NCI-H2196 treated with DMSO at 0.1 percent for 48 hours (cell line): Measurements from ENCODE around the gene SETD1B.

Experiments
- DNase-seq: peaks from one replicate; lab custom pipeline; 2025; ENCODE audit not compliant: unreplicated experiment; lab: John Stamatoyannopoulos, UW

The SETD1B gene

DNA sequence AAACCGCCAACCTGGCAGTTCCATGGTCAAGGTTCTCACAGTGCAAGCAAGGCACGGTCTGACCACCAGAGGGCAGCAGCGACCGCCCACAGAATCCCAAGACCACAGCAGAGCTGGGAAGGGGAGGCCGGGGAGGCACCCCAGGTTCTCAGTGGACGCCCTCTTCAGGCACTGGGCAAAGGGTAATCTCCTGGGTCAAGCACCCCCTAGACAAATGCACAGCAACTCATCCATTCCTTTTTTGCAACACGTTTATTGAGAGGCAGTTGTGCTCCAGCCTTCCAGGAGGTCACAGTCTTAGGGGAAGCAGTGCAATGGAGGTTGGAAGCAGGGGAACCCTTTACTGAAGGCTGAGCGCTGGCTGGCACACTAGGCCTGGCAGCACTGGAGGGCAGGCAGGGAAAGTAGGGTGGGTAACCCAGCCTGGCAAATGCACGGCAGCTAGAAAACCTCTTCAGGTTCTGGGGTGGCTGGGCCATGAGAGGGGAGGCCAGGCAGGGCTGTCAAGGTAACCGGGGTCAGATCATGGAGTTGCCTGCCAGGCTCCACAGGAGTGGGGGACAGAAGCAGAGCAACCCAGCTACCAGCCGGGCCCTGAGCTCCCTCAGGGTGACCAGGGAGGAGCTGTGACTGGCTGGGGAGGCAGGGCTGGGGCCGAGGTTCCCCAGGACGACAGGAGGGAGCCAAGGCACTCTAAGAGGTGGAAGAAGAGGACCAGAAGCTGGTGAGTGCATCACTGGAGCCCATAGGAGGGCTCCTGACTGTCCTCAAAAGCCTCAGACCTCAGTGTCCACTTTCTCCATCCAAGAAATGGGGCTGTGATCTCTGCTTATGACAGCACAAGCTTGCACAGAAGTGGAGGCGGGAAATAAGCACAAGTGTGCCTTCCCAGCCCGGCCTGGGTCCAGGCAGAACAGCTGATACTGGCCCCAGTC is 8.5 kb upstream of the SETD1B start:
- peak; percentile 52 for DNase-seq

DNA sequence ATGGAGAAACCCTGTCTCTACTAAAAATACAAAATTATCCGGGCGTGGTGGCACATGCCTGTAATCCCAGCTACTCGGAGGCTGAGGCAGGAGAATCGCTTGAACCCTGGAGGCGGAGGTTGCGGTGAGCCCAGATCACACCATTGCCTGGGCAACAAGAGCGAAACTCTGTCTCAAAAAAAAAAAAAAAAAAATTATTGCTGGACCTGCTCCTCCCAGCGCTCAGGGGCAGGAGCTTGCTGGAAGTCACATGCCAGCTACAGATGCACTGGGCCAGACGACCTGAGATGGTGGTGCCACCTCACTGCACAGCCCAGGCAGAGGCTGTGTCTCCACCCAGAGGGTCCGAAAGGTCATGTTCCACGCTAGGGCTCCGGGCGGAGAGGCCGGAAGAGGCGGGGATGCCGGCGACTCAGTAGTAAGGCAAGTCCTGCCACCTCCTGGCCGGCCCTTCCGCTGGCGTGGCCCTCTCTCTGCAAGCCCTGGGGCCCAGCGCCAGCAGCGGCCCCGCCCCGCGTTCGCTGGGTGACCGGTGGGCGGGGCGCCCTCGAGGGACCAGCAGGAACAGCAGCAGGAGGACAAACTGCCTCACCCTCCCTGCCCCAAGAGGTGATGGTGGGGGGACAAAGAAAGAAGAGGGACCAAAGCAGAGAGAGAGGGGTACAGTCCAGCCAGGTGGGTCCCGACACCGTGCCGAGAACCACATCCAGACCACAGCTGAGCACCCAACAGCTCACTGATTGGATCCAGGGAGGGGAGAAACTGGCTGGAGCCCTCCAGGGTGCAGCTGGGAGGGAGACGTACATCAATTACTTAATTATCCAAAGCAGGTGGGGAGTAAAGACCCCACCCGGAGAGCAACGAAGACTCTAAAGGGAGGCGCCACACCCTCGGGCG is 6.7 kb upstream of the SETD1B start:
- peak; percentile 96 for DNase-seq

DNA sequence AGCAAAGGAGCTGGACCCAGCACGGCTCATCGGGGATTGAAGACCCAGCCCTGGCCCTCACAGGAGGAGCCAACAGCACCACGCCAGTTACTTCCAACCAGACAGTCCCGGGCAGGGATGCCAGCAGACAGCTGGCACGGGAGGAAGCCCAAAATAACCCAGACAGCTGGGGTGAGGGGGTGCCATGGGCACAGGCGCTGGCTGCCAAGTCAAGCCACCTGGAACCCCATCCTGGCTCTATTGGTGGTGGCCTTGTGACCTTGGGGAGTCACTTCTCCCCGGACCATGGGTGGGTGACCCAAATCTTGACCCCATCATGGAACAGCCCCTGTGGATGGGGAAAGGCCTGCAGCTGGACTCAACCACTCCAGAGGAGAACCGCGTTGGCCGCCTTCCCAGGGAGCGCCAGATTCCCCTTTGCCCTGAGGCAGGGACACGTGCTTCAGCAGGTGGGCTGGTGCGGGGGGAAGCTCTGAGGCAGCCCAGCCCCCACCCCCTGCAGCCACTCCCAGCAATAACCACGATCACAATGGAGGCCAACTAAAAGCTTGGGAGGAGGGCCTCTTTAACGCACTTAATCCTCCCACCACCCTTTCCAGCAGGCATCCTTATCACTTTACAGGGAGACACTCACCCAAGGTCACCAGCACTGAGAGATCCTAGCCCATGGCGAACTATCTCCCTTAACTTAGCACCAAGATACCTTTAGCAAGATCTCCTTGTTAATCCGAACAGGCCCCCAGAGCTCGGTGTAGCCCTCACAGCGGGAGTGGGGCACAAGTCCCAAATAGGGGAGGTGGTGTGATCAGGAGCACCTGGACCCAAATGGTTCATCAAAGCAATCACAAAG is 5.6 kb upstream of the SETD1B start:
- DNase-seq = peak; percentile 90

DNA sequence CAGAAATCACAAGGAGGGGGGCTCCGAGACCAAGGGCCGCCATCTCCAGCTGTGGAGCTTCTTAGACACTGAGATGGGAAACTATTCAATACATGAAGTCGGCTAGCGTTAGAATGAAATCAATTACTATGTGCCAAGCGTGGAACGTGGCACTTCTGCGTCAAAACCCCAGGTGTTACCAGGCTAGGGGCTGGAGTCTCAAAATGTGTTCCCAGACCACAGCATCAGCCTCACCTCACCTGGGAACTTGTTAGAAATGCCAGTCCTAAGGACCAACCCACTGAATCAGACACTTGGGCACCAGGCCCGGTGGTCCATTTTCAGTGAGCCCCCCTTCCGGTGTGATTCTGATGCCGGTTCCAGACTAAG is 5.0 kb upstream of the SETD1B start:
- no peak for DNase-seq

DNA sequence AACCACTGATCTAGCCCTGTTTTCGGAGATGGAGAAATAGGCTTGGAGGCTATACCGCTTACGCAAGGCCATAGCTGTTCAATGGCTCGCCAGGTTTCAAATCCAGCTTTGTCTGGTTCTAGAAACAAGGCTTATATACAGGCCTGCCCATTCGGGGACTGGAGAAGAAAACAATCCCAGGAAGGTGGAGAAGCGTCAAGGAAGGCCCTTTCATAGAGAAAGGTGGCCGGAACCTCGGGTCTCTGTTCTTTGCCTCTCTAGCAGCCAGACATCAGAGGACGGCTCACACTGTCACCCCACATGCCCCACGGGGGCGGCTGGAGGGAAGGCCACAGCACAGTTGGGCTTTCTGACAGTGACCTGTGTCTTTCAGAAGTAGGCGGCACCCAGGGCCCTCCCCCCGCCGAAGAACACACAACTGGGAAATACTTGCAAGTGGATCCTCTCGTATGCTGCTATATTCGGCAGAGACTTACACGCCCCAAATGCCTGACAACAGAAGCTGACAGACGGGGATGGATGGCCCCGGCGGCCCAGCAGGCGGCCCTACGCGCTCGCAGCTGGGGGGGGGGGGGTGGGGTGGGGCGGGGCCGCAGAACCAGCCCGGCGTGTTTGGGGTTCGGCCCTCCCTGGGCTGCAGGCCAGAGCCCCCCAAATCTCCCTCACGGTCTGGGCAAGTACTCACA is 4.5 kb upstream of the SETD1B start:
- peak; percentile 71 for DNase-seq

DNA sequence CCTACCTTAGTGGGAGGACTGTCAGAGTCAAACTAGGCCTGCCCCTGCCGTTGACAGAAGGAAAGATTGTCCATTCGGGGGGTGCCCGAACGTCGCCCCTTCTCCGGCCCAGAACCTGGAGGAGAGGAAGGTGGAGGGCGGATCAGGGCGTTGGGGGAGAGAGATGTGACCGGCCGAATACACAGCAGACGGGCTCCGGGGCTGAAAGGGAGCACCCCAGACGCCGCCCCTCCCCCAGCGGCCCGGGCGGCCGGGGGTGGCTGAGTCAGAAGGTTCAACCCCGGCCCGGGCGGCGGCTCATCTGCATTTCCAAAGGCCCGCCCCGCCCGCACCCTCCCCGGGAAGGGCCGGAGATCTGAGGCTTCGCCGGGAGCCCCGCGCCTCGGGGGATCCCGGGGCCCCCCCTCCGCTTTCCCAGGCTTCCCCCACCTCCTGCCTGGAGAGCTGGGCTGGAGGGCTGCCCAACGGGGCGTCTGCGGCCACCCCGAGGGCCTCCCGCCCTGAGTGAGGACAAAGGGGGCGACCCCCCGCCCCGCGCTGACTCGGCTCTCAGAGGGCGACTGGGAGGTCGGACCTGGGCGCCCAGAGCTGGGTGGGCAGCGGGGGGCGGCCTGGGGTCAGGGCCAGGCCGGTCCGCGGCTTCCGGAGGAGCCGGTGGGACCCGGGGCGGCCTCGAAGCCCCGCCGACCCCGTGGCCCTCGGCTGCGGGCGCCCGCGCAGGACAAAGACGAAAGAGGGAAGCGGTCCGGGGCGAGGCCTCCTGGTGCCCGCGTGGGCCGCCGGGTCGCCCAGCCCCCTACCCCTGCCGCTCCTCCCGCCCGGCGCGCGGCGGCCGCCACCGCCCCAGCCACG is 3.7 kb upstream of the SETD1B start:
- DNase-seq = peak; percentile 65

DNA sequence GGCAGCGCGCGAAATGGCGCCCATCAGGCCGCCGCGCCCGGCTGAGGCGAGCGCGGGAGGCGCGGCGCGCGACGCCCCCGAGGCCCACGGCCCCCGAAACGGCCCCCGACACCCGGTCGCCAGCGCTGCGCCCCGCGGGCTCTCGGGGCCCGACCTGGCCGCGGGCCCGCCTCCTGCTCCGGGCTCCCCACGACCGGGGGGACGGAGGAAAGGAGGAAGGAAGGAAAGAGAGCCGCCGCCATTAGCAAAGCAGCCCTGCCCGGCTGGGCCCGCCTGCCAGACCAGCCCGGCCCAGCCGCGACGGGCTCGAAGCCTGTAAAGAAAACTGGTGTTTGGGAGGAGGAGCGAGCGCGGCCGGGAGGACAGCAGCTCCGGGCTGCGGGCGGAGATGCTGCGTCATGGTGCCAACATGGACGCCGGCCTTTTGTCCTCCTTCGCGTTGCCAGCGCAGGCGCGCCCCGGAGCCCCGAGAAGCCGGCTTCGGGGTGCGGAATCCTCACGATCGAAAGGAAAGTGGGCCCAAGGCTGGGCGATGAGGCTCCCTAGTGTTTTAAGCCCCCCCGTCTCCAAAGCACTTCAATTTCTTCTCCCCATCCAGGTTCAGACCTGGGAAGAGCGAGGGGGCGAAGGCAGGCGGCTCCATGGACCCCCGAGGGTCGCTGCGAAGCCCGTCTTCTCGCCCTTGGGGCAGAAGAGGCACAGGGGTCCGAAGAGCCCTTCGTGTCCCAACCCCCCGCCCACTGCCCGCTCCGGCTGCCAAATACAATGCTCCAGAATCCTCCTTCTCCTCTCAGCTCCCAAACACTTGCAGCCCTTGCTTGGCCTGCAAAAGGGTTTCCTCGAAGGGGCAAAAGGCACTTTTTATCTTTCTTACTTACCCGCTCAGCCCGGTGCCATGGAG is 2.9 kb upstream of the SETD1B start:
- DNase-seq = no peak

DNA sequence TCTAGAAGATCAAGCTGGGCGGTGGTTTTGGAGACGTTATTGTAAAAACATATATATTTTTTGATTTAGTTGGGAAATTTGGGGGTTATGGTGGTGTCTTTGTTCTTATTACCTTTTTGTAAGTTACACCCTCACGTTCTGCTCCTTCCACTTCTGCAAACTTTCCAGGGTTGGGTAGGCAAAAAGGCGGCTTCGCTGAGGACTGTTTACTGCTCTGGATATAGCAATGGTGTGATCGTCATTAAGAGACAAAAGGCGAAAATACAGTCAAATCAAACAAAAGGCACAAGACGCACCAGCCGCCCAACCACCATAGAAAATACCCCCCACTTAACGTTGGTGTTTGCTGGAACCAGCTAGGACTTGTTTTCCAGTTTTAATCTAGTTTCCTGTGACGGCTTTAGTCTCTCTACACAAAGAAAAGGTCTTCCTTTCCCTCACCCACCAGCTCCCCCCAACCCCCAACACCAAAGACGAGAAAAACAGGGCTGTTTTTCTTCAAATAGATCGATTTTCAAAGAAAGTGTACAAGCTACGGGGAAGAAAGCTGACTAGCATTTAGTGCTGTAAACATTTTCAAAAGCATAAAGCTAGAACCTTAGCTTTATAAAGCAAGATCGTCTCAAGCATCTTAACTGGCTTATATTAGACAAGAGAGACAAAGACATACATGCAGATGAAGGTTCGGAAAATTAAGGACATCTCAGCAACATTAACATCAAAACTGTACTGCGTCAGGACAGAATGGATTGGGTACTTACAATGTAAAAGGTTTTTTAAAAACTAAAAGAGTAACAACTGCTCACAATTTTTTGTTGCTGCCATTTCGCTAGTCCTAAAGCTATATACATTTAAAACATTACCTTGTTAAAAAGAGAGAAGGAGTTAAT is 2.0 kb upstream of the SETD1B start:
- peak; percentile 12 for DNase-seq

DNA sequence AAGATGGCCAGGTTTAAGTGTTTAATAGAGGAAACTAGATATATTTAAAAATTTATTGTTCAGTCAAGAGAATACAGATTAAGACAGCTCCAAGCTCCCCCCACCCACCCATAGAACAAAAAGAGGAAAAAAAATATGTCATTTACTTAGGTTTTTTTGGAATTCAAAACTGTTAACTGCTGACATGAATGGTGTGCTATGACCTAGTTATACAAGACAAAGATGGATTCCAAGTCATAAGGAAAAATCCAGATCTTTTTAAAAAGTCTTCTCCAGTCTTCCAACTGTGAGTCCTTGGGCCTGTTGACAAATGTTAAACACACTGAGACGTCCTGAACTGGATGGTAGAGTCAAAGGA is 1.3 kb upstream of the SETD1B start:
- DNase-seq = no peak

DNA sequence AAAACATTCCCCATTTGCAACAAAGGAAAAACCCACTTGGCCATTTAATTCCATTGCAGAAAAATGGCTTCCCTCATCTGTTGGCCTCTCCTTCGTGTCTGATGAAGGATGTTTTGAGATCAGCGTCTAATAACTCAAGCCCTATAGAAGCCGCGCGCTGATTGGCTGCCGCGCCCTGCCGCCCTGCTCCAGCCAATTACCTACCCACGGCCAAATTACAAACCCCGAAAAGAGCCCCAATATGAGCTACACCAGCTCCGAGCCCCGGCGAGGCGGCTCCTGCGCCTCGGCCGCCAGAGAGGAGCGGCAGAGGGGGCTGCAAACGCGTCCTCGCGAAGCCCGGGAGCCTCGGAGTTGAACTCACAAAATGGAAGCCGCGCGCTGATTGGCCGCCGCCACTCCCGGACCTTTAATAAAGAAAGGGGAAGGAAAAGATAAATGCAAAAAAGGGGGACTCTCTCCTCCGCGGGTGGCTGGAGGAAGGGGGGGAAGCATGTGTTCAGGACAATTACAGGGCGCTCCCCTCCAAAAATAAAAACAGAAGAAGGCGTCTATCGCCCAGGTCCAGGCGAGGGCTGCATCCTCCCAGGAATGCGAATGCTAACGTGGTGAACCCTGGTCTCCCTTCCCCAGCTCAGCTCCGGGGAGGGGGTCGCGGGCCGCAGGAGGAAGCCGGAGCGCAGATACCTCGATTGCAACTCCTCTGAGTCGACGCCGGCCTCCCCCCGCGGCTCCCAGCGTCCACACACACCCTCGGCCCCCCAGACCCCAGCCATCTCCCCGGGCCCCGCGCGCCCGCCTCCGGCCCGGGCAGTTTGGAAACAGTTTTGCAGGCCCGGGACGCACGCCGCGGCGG is 738 bp upstream of the SETD1B start:
- DNase-seq = peak; percentile 83

DNA sequence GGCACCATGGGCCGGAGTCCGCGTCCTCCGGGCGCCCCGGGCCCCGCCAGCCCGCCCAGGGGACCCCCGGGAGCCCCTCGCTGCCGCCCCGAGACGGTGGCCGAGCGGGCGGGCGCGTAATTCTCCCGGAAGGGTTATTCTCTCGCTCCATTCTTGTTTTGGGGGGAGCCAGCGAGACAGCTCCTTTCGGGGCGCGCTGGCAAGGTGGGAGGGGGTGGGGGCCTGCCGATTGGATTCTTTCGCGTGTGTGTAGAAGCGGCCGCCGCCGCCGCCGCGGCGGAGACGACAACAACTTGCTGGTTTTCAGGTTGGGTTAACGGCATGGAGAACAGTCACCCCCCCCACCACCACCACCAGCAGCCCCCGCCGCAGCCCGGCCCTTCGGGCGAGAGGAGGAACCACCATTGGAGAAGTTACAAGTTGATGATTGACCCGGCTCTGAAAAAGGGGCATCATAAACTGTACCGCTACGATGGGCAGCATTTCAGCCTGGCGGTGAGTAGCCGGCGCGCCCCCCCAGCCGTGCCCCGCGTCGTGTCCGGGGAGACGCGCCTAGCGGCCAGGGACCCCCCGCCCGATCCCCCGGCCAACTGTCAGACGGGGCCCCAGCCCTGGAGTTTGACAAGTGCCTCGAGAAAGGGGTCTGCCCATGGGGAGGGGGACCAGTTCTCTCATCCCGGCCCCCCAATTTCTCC is 755 bp downstream of the SETD1B start:
- DNase-seq = no peak

DNA sequence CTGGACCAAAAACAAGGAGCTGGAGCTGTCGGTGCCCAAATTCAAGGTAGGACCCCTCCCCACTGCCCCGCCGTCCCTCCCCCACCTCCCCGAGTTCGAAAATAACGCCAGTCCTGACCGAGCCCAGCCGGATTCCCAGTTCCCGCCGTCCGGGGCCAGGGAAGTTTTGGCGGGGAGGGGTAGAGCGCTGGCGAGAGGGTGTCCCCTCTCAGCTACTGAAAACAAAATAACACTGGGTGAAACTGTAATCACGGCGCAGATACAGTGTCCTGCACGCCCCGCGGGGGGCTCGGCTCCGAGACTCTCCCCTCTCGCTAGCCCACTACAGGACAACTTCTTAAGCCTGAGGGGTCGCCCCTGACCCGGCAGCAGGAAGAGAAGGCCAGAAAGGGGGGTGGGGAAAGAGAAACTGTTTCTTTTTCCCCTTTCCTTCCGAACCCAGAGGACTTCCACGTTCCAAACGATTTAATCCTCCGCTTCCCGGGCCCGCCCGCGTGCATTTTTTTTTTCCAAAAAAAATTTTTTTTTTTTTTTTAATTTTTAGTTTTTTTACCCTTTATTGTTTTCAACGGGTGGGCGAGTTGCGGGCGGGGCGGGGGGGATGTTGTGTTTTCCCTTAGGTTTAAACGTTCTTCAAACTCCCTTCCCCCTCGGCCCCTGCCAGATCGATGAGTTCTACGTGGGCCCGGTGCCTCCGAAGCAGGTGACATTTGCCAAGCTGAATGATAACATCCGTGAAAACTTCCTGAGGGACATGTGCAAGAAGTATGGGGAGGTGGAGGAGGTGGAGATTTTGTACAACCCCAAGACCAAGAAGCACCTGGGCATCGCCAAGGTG is 1.6 kb downstream of the SETD1B start:
- DNase-seq = no peak

DNA sequence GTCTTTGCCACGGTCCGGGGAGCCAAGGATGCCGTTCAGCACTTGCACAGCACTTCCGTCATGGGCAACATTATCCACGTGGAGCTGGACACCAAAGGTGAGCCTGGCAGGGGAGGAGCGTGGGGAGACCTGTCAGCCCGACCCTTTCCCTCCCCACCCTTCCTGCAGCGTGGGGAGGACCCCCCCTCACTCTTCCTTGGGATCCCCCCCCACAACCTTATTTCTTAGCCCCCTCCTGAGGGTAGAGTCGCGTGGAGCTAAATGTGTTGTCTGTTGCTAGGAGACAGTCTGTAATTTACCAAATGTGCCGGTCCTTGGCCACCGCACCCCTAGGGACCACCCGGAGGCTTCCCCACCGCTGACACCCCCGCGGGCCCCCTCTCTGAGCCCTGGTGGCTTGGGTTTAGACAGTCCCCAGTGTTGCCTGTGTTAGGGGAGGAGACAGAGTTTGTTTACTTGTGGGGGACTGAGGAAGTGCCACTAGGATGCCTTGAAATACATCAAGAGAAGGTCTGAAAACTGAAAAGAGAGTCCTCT is 2.3 kb downstream of the SETD1B start:
- DNase-seq = no peak

DNA sequence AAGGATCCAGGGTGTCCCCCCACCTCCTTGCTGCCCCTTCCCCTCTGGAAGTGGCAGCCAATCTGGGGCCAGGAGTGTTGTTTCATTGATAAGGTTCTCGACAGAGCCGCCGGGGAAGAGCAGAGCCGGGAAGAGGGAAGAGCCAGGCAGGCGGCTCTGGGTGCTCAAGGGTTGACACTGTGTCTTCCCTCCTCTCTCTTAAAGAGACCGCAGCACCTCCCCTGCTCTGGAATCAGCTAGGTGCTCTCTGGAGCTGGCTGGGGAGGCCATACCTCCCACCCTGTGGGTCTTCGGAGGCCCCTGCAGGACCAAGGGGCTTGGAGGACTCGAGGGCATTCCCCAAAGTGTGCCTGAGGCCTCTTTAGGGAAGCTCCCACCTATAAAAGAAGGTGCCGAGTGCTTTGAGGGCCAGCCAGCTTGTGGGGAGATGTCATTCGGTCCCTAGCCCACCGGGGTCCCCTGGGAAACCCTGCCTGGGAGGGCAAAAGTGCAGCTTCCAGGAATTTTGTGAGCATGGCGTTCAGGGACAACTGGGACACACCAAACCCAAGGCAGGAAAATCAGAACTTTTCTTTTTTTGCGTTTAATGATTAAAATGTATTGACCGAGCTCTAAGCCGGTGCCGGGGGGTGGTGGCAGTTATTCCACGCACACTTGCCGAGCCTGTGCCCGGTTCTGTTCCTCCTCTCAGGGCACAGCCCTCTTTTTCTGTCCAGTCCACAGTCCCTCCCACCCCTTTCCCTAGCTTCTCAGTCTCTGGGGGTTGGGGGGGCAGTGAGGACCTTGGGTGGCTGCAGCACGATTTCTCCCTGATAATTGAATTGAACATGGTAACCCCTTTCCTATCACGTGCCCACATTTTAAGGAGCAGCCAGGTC is 3.0 kb downstream of the SETD1B start:
- no peak for DNase-seq
